T-cell (primary cell): ENCODE results near the gene VPS11. TPM values are rescaled to one million over a fixed set of nuclear protein-coding genes. Genes with fewer than 3 reads are reported as not detected.
A peak's percentile ranks its signal among the peaks of the same experiment; 100 is the strongest.
"Not testable (repeated sequence)": the region's sequence is repeated elsewhere in the genome, so short reads cannot be mapped to it uniquely, and the experiment has no call there.

ENCODE experiments used
- ATAC-seq, 4 experiments: fragments of 200-7000 bp in 3 of 4; fragments of 150-1000 bp in 1 of 4; cut with Tn5 transposase; replicated peaks in 1 of 4; 1 replicate in 3 of 4; 2 replicates in 1 of 4; pipeline ENCODE4 v1.10.0; 2021; ENCODE audit warnings: moderate library complexity in 3 of 4, mild to moderate bottlenecking in 2 of 4, moderate number of reproducible peaks in 1 of 4
- CTCF ChIA-PET, 2 donors: fragments of 300-600 bp; sonication (Branson Sonifier 250); formaldehyde crosslinking; loops; one replicate each; lab custom pipeline; 2022; ENCODE audit warnings: antibody characterized with exemption in 2 of 2; lab: Charles Lee
- POLR2A ChIA-PET, 2 donors: fragments of 300-600 bp; sonication (Branson Sonifier 250); formaldehyde crosslinking; loops; one replicate each; lab custom pipeline; 2022; ENCODE audit warnings: antibody characterized with exemption in 2 of 2; lab: Charles Lee
- DNase-seq, 35 experiments: peaks; one replicate each; pipeline versions ENCODE4 v3.0.0 to v3.0.0-alpha.2; 2013 to 2023
- H3K27ac ChIP-seq: one replicate; pipeline ENCODE4 v1.5.1; 2013; ENCODE audit warnings: low read length
- H3K27me3 ChIP-seq, 2 experiments: replicated peaks in 1 of 2; 1 replicate in 1 of 2; 2 replicates in 1 of 2; pipeline versions ENCODE4 v1.6.1 to v1.7.0; 2013; ENCODE audit warnings: low read length in 1 of 2, mixed read lengths in 1 of 2; ENCODE audit not compliant: control insufficient read depth in 2 of 2, insufficient read depth in 2 of 2; ENCODE audit errors: extremely low read depth in 1 of 2
- H3K36me3 ChIP-seq, 2 donors: 1 replicate in 1 of 2; 2 replicates in 1 of 2; pipeline versions ENCODE4 v1.6.1 to v1.7.0; 2013; ENCODE audit warnings: low read length in 1 of 2; ENCODE audit not compliant: control insufficient read depth in 2 of 2, insufficient read depth in 1 of 2; ENCODE audit errors: extremely low read depth in 1 of 2
- H3K4me1 ChIP-seq, 2 experiments: 1 replicate in 1 of 2; 2 replicates in 1 of 2; pipeline versions ENCODE4 v1.6.1 to v1.7.0; 2013; ENCODE audit warnings: low read length in 2 of 2, mixed read lengths in 1 of 2; ENCODE audit not compliant: insufficient read depth in 2 of 2, control insufficient read depth in 1 of 2; ENCODE audit errors: extremely low read depth in 1 of 2
- H3K4me3 ChIP-seq, 2 donors: 1 replicate in 1 of 2; 2 replicates in 1 of 2; pipeline versions ENCODE4 v1.5.1 to v1.7.0; 2013; ENCODE audit warnings: mild to moderate bottlenecking in 2 of 2, low read length in 1 of 2, moderate library complexity in 1 of 2; ENCODE audit not compliant: control insufficient read depth in 1 of 2; ENCODE audit errors: extremely low read depth in 1 of 2
- H3K9me3 ChIP-seq: 2 replicates; pipeline ENCODE4 v1.7.0; 2013
- H3K27ac Mint-ChIP-seq, 2 donors: one replicate each; pipeline ENCODE4 v1.8.0; 2020 to 2021; ENCODE audit warnings: mild to moderate bottlenecking in 2 of 2, mixed read lengths in 2 of 2
- H3K27me3 Mint-ChIP-seq, 2 donors: one replicate each; pipeline ENCODE4 v1.8.0; 2021 to 2022; ENCODE audit warnings: mixed read lengths in 2 of 2
- H3K36me3 Mint-ChIP-seq: one replicate; pipeline ENCODE4 v1.8.0; 2021; ENCODE audit warnings: mixed read lengths
- H3K4me1 Mint-ChIP-seq, 3 donors: one replicate each; pipeline ENCODE4 v1.8.0; 2020 to 2022; ENCODE audit warnings: mixed read lengths in 3 of 3, mild to moderate bottlenecking in 1 of 3
- H3K4me3 Mint-ChIP-seq, 3 donors: one replicate each; pipeline ENCODE4 v1.8.0; 2020 to 2022; ENCODE audit warnings: mild to moderate bottlenecking in 3 of 3, mixed read lengths in 3 of 3, moderate library complexity in 3 of 3
- H3K9me3 Mint-ChIP-seq, 3 donors: one replicate each; pipeline ENCODE4 v1.8.0; 2020 to 2022; ENCODE audit warnings: mixed read lengths in 3 of 3
- WGBS: methylation state at CpG from one replicate; pipeline ENCODE4 v1.1.5; 2013; ENCODE audit warnings: missing lambda C conversion rate; ENCODE audit not compliant: insufficient coverage; 5-methylcytosine and 5-hydroxymethylcytosine counted together
- total RNA-seq, 35 experiments: library from RNA in 6 of 35; stranded (reverse) in 6 of 35; fragments of 120-200 nt in 1 of 35; gene quantifications; one replicate each; pipeline versions ENCODE4 v1.2.1 to v1.2.4 and lab custom pipeline; 2013 to 2026

VPS11 gene
- total RNA-seq, 5 donors from 2014 or later (not counting 1 experiment from before 2014, with no cell fraction given) = 59.5 to 69.8 (median 62.6) TPM

GRCh38 chr11:119031912-119032280, 35.7 kb upstream of the VPS11 start:
- Histone ChIP-seq H3K9me3 (no peaks in the 10 kb centered on the region), H3K36me3 (no peaks in the 10 kb centered on the region), H3K4me3 (no peak overlapping the region), H3K27ac (no peak overlapping the region), H3K27me3 (no peaks in the 10 kb centered on the region), H3K4me1 (peaks cover 0 to 28% of the 10 kb centered on the region in 2 experiments)
- H3K36me3 Mint-ChIP-seq = no peaks in the 10 kb centered on the region
- H3K9me3 Mint-ChIP-seq = no peaks in the 10 kb centered on the region
- no CpG with 5 or more reads among the region's 9 CpGs for WGBS
- no peak overlapping the region for H3K27ac Mint-ChIP-seq
- ChIA-PET POLR2A (interaction anchor here in 1 of 2 donors (0.5 kb wide), 1 partner anchor 296 kb away, joined by 3 read pairs; no protein-coding TSS in a partner anchor), CTCF (interaction anchor here (1.0 to 1.3 kb wide), 5 partner anchors 9 to 378 kb away, joined by 3 to 6 read pairs (median 4); partner anchors contain the start of genes DPAGT1 (in 1 of the 2) and VPS11 (in 1 of the 2))
- peak overlapping the region in 1 of 3 donors; percentile 78 for H3K4me3 Mint-ChIP-seq
- H3K27me3 Mint-ChIP-seq = no peaks in the 10 kb centered on the region
- peaks cover 15 to 22% (median 16%) of the 10 kb centered on the region in 3 donors for H3K4me1 Mint-ChIP-seq
- ATAC-seq (no peak), DNase-seq (no peak)

- not testable (repeated sequence) for H3K27ac Mint-ChIP-seq, H3K9me3 Mint-ChIP-seq, H3K27me3 ChIP-seq, ATAC-seq, H3K9me3 ChIP-seq, H3K4me3 ChIP-seq, H3K36me3 ChIP-seq, H3K4me3 Mint-ChIP-seq, DNase-seq, H3K27ac ChIP-seq, H3K36me3 Mint-ChIP-seq, H3K27me3 Mint-ChIP-seq
- CTCF ChIA-PET = interaction anchor here in 1 of 2 donors (0.7 kb wide), 2 partner anchors 22 to 598 kb away, joined by 5 to 6 read pairs; no protein-coding TSS in a partner anchor
- POLR2A ChIA-PET = interaction anchor here in 1 of 2 donors (0.7 kb wide), 1 partner anchor 14 kb away, joined by 9 read pairs; no protein-coding TSS in a partner anchor
- peaks cover 15 to 19% (median 16%) of the 10 kb centered on the region in 3 donors for H3K4me1 Mint-ChIP-seq
- no CpG with 5 or more reads among the region's 10 CpGs for WGBS
- H3K4me1 ChIP-seq = peaks cover 0 to 22% of the 10 kb centered on the region in 2 experiments
Observed at GRCh38 chr11:119033421-119033820, 34.2 kb upstream of the VPS11 start.

- H3K27ac ChIP-seq = no peak overlapping the region
- DNase-seq (no peak), ATAC-seq (no peak)
- H3K36me3 Mint-ChIP-seq = no peaks in the 10 kb centered on the region
- H3K9me3 ChIP-seq = no peaks in the 10 kb centered on the region
- ChIA-PET CTCF (no interaction called here), POLR2A (no interaction called here)
- no peak overlapping the region for H3K4me3 ChIP-seq
- no peaks in the 10 kb centered on the region for H3K27me3 ChIP-seq
- no peaks in the 10 kb centered on the region for H3K27me3 Mint-ChIP-seq
- peaks cover 0 to 8% of the 10 kb centered on the region in 2 experiments for H3K4me1 ChIP-seq
- WGBS = 100% methylated on average over 1 of the region's 3 CpGs
- H3K4me1 Mint-ChIP-seq = peaks cover 2 to 6% (median 3%) of the 10 kb centered on the region in 3 donors
- H3K36me3 ChIP-seq = no peaks in the 10 kb centered on the region
- H3K9me3 Mint-ChIP-seq = no peaks in the 10 kb centered on the region
- H3K4me3 Mint-ChIP-seq = no peak overlapping the region
- H3K27ac Mint-ChIP-seq = no peak overlapping the region
Observed at GRCh38 chr11:119034813-119035212, 32.8 kb upstream of the VPS11 start.

- ChIA-PET CTCF (no interaction called here), POLR2A (no interaction called here)
- Mint-ChIP-seq H3K36me3 (no peaks in the 10 kb centered on the region), H3K27ac (no peak overlapping the region), H3K27me3 (no peaks in the 10 kb centered on the region), H3K4me3 (no peak overlapping the region), H3K9me3 (no peaks in the 10 kb centered on the region), H3K4me1 (no peaks in the 10 kb centered on the region)
- no peak overlapping the region for H3K4me3 ChIP-seq
- H3K36me3 ChIP-seq = no peaks in the 10 kb centered on the region
- DNase-seq (no peak), ATAC-seq (no peak)
- H3K4me1 ChIP-seq = no peaks in the 10 kb centered on the region
- no peaks in the 10 kb centered on the region for H3K27me3 ChIP-seq
- 97% methylated on average over 3 of the region's 5 CpGs for WGBS
- H3K9me3 ChIP-seq = no peaks in the 10 kb centered on the region
- H3K27ac ChIP-seq = no peak overlapping the region
Observed at GRCh38 chr11:119038884-119039283, 28.7 kb upstream of the VPS11 start.

- H3K4me1 Mint-ChIP-seq, H3K4me3 ChIP-seq, H3K27ac Mint-ChIP-seq, DNase-seq, H3K4me1 ChIP-seq, CTCF ChIA-PET, H3K36me3 ChIP-seq, H3K4me3 Mint-ChIP-seq, H3K27me3 Mint-ChIP-seq, ATAC-seq, H3K27ac ChIP-seq, H3K9me3 ChIP-seq, H3K36me3 Mint-ChIP-seq, POLR2A ChIA-PET, H3K9me3 Mint-ChIP-seq, H3K27me3 ChIP-seq: not testable (repeated sequence)
- WGBS = 60% methylated on average over 1 of the region's 11 CpGs
Observed at GRCh38 chr11:119039471-119039870, 28.1 kb upstream of the VPS11 start.

- H3K4me3 Mint-ChIP-seq = no peak overlapping the region
- peaks cover 19% of the 10 kb centered on the region for H3K36me3 Mint-ChIP-seq
- Histone ChIP-seq H3K4me3 (no peak overlapping the region), H3K36me3 (peaks cover 12 to 19% of the 10 kb centered on the region in 2 donors), H3K4me1 (no peaks in the 10 kb centered on the region), H3K27ac (no peak overlapping the region), H3K9me3 (no peaks in the 10 kb centered on the region), H3K27me3 (no peaks in the 10 kb centered on the region)
- no peaks in the 10 kb centered on the region for H3K9me3 Mint-ChIP-seq
- H3K27ac Mint-ChIP-seq = no peak overlapping the region
- WGBS = 86% methylated on average over 1 of the region's 4 CpGs
- DNase-seq (no peak), ATAC-seq (no peak)
- ChIA-PET CTCF (interaction anchor here (0.5 to 1.0 kb wide), 3 partner anchors 10 to 760 kb away, joined by 3 to 4 read pairs (median 4); partner anchors contain the start of gene CBL (in 1 of the 2)), POLR2A (interaction anchor here in 1 of 2 donors (0.7 to 1.0 kb wide), 2 partner anchors 8 to 1045 kb away, joined by 9 read pairs; no protein-coding TSS in a partner anchor)
- H3K27me3 Mint-ChIP-seq = no peaks in the 10 kb centered on the region
- H3K4me1 Mint-ChIP-seq = no peaks in the 10 kb centered on the region
Observed at GRCh38 chr11:119041821-119042514, 25.6 kb upstream of the VPS11 start.
